Endothelial cell of hepatic sinusoid (primary cell): ENCODE data around the gene DNAH6.

Experiments
- in situ Hi-C: cut with HindIII; loops from 2 replicates; pipeline ENCODE4 v1.10.0; 2017; ENCODE audit warnings: low sequenced_read_pairs

The DNAH6 gene

GRCh38 chr2:84788498-84788897, 272.2 kb downstream of the DNAH6 start:
- in situ Hi-C loops: loop anchor here (5.0 to 10.0 kb wide), 2 partner anchors 74 to 116 kb away; partner anchors contain the start of gene TMSB10

DNA sequence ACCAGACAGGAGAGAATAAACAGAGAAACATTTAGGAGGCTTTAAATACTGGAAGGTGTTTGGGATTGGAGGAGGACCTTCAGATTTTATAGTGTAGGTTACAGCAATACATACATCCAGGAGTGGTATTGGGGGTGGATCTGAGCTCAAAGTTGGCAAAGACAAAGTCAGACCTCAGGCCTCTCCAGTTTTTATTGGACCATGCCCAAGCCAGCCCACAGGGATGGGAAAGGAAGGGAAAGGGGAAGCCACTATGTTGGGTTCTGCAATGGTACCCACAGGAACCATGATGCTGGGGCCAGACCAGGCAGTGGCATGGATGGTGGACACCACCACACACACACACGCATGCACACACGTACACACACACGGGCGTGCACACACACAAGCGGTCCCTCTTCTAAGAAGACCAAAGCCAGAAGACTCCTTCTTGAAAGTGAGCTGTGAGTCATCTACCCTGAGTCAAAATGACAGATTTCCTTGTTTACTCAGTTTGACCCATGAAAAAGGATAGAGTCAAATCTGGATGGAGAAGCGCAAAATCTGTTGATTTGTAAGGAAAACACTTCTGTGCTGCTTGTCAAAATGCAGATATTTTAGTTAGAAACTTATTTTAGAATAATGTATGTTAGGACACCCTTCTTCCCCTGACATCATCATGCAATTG, 276.7 kb downstream of the DNAH6 start:
- in situ Hi-C loops: no loop called here

- in situ Hi-C loops: no loop called here
Observed at GRCh38 chr2:84793641-84794040, 277.3 kb downstream of the DNAH6 start.

DNA sequence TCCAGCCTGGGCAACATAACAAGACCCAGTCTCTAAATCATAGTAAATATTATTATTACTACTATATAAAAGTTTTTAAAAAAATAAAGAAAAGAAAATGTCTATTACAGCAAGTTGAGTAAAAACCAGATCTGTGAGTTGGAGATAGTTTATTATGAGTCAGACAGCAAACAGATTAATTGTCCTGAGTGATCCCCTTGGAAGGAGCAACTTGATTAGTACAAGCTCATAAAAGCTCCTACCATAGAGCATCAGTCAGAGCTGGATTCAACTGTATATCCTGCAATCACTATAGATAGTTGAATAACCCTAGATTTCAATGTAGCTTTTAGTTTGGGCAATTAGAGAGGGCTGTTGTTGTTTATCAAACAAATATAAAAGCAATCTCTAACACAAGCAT, 280.5 kb downstream of the DNAH6 start:
- in situ Hi-C loops: no loop called here

DNA sequence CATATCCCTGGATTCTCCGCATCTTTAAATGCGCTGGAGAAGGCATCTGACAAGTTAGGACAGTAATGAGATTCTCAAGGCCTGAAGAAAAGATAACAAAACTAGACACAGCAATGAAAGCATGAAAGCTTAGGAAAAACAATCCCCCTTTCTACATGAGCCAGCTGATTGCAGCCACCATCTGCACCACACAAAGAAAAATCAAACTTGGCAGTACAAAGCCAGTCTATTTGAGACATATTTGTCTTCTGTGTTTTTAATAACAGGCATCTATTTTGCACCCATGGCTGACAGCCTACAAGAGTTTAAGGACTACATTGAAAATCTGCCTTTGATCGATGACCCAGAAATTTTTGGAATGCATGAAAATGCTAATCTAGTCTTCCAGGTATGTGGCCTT, 281.0 kb downstream of the DNAH6 start:
- in situ Hi-C loops: no loop called here

GRCh38 chr2:84799772-84800171, 283.5 kb downstream of the DNAH6 start:
- in situ Hi-C loops: no loop called here

DNA sequence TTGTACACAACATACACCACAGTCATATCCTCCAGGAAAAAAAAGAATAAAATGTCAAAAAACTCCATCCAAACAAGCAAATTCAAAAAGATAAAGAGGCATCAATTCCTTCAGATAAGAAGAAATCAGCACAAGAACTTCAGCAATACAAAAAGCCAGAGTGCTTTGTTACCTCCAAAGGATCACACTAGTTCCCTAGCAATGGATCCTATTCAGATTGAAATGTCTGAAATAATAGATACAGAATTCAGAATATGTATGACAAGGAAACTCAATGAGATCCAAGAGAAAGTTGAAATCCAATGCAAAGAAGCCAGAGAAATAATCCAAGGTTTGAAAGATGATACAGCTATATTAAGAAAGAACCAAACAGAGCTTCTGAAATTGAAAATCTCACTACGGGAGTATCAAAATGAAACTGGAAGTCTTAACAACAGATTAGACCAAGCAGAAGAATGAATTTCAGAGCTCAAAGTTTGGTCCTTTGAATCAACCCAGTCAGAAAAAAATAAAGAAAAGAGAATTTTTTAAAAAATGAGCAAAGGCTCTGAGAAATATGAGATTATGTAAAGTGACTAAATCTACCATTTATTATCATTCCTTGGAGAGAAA, 284.0 kb downstream of the DNAH6 start:
- in situ Hi-C loops: no loop called here

DNA sequence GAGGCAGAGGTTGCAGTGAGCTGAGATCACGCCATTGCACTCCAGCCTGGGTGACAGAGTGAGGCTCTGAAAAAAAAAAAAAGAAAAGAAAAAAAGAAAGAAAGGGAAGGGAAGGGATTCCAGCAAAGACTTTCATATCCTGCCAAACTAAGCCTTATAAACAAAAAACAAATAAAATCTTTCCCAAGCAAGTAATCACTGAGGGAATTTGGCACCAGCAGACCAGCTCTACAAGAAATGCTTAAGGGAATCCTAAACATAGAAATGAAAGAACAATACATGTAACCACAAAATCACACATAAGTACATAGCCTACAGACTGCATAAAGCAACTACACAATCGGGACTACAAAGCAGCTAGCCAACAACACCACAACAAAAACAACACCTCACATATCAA, 285.5 kb downstream of the DNAH6 start:
- in situ Hi-C loops: no loop called here

GRCh38 chr2:84805250-84805958, 289.1 kb downstream of the DNAH6 start:
- in situ Hi-C loops: loop anchor here (5.0 kb wide), 1 partner anchor 97 kb away; no protein-coding TSS in a partner anchor

- in situ Hi-C loops: loop anchor here (5.0 kb wide), 1 partner anchor 95 kb away; no protein-coding TSS in a partner anchor
Observed at GRCh38 chr2:84807063-84807485, 290.8 kb downstream of the DNAH6 start.

- in situ Hi-C loops: loop anchor here (5.0 kb wide), 1 partner anchor 94 kb away; no protein-coding TSS in a partner anchor
Observed at GRCh38 chr2:84808279-84808678, 292.0 kb downstream of the DNAH6 start.

DNA sequence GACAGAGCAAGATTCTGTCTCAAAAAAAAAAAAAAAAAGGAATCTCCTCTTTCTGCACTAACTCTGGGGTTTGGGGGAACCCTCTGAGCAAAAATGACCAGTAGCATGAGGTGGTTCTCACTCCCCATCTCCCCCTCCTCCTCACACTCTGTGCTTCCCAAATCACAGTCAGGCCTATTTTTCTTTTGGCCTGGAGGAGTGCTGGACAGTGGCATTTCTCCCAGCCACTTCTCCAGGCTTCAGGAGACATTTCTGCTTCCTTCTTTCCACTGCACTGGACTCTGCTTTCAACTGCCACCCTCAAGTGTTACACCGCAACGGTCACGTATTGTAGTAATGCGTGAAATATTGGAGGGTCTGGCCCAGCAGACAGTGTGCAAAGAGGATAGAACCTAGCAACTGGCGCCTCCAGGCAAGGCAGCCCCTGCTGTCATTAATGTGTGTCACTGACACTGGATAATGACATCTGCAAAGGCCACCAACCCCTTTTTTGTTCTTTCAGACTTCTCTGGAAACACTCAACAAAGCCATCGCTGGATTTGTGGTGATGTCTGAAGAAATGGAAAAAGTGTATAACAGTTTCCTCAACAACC, 295.6 kb downstream of the DNAH6 start:
- in situ Hi-C loops: no loop called here

- in situ Hi-C loops: no loop called here
Observed at GRCh38 chr2:84815146-84815545, 298.8 kb downstream of the DNAH6 start.

GRCh38 chr2:84816426-84817026, 300.2 kb downstream of the DNAH6 start:
- in situ Hi-C loops: no loop called here

GRCh38 chr2:84817239-84817655, 300.9 kb downstream of the DNAH6 start:
- in situ Hi-C loops: no loop called here

DNA sequence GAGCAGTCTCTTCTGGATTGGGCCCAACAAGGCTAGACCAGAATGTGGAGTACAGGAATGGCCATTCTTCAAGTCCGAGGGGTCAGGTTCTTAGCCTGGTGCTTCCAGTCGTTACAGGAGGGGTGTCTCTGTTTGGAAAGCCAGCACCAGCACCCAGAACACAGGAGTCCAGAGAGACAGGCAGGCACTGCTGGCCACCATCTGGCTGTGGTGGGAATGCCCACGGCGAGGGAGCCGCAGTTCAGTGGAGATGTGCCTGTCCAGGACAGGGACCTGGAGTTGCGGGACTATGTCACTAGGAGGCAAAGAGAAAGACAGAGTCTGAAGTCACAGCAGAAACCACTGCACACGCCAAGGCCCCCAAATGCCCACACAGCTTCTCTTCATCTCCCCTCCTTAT, 305.5 kb downstream of the DNAH6 start:
- in situ Hi-C loops: no loop called here

DNA sequence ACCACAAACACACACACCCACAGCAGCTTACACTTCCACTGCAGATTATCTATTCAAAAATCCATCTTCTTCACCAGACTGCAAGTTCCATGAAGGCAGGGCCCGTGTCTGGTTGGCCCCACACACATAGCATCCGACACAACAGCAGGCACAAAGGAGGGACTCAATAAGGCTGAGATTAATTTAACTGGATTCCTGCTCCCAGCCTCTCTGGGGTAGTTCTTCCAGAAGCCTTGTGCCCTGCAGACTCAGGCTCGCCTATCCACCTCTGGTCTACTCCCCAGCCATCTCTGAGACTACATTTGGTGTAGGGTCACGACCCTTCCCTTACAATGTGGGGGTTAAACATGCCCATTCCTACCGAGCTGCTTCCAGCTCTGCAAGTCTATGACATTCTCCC, 306.9 kb downstream of the DNAH6 start:
- in situ Hi-C loops: no loop called here

GRCh38 chr2:84823788-84824187, 307.5 kb downstream of the DNAH6 start:
- in situ Hi-C loops: no loop called here

- in situ Hi-C loops: no loop called here
Observed at GRCh38 chr2:84827978-84828575, 311.8 kb downstream of the DNAH6 start.

DNA sequence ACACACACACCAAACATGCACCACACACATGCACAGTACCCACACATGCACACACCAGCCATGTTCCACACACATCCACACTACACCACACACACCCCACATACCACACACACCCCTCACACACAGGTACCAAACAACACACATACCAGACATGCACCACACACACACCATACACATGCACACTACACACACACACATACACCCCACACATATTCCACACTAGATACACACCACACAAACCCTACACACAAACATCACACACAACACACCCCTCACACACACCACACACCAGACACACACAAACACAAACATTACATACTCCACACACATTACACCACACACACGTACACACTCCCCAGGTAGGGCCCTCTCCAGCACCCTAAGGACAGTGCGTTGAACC, 313.4 kb downstream of the DNAH6 start:
- in situ Hi-C loops: no loop called here

- in situ Hi-C loops: no loop called here
Observed at GRCh38 chr2:84830095-84830494, 313.8 kb downstream of the DNAH6 start.
